NCI-H146 treated with DMSO at 0.1 percent for 48 hours (cell line): ENCODE results near the gene ENO2.
"Not testable (repeated sequence)": the region's sequence is repeated elsewhere in the genome, so short reads cannot be mapped to it uniquely, and the experiment has no call there.

Experiments used
- DNase-seq: peaks from one replicate; lab custom pipeline; 2025; ENCODE audit not compliant: unreplicated experiment; lab: John Stamatoyannopoulos, UW

The ENO2 gene

DNA sequence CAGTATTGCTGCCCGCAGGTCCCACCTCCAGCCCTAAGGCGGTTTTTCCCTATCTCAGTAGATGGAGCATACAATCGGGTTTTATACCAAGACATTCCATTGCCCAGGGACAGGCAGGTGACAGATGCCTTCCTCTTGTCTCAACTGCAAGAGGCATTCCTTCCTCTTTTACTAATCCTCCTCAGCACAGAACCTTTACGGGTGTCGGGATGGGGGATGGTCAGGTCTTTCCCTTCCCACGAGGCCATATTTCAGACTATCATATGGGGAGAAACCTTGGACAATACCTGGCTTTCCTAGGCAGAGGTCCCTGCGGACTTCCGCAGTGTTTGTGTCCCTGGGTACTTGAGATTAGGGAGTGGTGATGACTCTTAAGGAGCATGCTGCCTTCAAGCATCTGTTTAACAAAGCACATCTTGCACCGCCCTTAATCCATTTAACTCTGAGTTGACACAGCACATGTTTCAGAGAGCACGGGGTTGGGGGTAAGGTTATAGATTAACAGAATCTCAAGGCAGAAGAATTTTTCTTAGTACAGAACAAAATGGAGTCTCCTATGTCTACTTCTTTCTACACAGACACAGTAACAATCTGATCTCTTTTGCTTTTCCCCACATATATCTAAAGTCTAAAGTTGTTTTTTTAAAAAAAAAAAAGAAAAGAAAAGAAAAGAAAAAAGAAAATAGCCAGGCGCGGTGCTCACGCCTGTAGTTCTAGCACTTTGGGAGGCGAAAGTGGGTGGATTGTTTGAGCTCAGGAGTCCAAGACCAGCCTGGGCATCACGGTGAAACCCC lies 28.0 kb upstream of the ENO2 start:
- DNase-seq: not testable (repeated sequence)

DNA sequence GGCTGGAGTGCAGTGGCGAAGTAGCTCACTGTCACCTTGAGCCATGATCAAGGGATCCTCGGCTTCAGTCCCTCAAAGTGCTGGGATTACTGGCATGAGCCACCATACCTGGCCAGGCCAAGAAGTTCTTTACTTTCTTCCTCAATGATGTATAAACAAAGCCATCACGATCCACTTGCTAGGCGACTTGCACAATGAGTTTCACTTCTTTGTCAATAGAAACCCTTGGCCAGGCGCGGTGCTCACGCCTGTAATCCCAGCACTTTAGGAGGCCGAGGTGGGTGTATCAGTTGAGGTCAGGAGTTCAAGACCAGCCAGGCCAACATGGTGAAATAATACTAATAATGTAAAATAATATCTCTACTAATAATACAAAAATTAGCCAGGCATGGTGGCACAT lies 26.9 kb upstream of the ENO2 start:
- no peak for DNase-seq

DNA sequence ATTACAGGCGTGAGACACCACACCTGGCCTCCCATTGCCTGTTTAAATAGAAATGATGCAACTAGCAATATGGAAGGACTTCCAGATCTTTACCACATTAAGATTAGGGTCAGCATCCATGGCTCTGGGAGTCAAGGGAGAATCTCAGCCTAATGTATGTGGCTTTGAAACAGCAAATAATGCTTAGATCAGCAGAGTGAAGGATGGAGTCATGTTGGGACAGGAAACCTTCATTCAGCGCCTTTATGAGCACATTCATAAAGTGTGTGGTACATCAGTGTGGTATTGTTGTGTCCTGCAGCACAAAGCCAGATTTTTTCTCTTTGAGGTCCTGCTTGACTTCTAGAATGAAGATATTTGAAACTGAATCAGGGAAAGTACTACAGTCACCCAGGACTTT lies 26.0 kb upstream of the ENO2 start:
- no peak for DNase-seq

DNA sequence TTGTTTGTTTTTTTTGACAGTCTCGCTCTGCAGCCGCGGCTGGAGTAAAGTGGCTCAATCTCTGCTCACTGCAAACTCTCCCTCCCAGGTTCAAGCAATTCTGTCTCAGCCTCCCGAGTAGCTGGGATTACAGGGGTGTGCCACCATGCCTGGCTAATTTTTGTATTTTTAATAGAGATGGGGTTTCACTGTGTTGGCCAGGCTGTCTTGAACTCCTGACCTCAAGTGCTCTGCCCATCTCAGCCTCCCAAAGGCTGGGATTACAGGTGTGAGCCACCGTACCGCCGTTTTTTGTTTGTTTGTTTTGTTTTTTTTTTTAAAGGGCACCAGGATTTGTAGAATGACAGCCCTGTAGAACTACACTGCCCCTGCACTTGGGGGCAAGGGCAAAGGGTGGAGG lies 25.6 kb upstream of the ENO2 start:
- DNase-seq: not testable (repeated sequence)

DNA sequence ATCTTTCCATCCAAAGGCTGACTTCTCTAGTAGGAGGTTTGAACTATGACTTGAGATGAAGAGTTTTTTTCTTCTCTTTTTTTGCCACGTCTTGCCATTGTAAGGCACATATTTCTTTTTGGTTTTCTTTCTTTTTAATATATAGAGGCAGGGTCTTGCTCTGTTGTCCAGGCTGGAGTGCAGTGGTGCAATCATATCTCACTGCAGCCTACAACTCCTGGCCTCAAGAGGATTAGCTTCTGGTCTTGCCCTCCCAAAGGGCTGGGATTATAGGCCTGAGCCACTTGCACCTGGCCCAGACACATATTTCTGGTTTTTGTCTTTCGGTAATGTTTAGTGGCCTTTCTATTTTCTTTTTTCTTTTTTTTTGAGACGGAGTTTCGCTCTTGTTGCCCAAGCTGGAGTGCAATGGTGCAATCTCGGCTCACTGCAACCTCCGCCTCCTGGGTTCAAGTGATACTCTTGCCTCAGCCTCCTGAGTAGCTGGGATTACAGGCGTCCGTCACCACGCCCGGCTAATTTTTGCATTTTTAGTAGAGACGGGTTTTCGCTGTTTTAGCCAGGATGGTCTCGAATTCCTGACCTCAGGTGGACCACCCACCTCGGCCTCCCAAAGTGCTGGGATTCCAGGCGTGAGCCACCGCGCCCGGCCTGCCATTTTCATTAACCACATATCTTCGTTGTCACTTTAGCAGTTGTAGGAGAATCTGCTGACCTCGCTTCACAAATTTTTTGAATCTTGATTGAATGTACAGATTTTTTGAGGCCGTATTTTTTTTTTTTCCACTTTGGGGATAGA lies 24.4 kb upstream of the ENO2 start:
- DNase-seq: not testable (repeated sequence)

DNA sequence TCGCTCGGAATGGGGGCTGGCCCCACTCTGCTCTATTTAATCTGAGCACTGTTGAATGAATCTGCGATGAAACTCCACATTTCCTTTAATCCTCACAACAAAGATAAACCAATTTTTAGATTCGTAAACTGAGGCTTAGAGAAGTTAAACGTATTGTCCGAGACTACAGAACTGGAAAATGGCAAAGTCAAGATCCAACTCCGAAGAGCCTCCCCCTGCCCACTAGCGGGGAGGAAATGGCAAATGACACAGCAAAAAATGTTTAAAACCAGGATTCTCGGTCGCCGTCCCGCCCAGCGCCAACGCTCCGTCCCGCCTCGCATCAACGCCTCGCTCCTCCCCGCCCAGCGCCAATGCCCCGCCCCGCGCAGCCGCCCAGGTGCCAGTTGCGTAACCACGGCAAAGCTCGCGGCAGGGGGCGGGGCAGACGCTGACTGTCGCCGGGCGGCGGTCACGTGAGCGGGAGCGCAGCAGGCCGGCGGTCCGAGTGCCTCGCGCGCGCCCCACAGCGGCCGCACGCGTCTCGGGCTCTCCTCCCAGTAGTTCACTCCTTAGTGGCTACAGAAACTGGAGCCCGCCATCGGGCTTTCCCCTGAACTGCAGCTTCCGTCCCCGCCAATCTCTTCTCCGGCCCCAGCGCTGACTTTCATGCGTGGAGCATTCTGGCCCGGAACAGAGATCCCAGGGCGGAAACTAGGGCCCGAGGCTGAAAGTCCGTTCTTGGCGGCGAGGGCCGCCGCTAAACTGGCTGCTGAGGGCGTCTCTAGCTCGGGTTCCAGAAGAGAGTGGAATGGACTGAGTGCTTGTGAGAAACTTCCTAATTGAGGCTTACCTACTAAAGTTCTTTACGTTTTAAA lies 23.4 kb upstream of the ENO2 start:
- peak; percentile 97 for DNase-seq

DNA sequence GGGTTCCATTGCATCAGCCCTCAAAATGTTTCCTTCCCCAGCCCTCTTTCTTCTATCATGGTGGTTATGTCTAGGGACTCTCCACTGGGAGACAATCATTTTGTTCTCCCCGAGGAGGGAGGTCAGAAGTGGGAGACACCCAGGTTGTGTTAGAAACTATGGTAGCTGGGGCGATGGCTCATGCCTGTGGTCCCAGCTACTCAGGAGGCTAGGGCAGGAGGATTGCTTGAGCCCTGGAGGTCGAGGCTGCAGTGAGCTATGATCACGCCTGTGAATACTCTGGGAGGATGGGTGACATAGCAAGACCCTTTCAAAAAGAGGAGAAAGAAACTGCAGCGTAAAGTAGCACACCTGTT lies 22.8 kb upstream of the ENO2 start:
- no peak for DNase-seq

DNA sequence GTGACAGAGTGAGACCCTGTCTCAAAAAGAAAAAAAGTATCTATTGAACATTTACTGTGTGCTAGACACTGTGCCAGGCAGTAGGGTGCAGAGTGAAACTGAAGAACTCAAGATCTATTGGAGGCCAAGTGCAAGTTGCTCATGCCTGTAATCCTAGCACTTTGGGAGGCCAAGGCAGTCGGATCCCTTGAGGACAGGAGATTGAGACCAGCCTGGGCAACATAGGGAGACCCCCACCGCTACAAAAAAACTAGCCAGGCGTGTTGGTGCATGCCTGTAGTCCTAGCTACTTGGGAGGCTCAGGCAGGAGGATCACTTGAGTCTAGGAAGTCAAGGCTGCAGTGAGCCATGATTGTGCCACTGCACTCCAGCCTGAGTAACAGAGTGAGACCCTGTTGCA lies 21.7 kb upstream of the ENO2 start:
- DNase-seq: not testable (repeated sequence)

DNA sequence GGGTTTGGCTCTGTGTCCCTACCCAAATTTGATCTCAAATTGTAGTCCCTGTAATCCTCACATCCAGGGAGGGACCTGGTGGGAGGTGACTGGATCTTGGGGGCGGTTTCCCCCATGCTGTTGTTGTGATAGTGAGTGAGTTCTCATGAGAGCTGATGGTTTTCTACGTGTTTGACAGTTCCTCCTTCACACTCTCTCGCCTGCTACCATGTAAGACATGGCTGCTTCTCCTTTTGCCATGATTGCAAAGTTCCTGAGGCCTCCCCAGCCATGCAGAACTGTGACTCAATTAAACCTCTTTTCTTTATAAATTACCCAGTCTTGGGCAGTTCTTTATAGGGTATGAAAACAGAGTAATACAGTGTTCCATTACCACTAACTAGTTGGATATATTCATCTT lies 20.1 kb upstream of the ENO2 start:
- no peak for DNase-seq

DNA sequence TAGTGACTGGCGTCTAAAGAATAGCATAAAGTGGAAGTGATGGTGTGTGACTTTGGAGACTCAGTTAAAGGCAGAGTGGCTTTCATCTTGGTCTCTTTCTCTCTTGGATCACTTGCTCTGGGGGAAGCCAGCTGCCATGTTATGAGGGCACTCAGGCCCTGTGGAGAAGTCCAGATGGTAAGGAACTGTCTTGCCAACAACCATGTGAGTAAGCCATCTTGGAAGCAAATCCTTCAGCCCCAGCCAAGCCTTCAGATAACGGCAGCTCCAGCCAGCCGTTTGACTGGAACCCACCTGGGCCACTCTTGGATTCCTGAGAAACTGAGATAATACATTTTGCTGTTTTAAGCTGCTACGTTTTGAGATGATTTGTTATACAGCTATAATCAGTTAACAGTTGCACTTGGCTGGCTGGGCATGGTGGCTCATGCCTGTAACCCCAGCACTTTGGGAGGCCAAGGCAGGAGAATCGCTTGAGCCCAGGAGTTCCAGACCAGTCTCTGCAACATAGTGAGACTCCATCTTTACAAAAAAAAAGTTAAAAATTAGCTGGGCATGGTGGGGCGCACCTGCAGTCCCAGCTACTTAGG lies 17.4 kb upstream of the ENO2 start:
- DNase-seq: no peak

DNA sequence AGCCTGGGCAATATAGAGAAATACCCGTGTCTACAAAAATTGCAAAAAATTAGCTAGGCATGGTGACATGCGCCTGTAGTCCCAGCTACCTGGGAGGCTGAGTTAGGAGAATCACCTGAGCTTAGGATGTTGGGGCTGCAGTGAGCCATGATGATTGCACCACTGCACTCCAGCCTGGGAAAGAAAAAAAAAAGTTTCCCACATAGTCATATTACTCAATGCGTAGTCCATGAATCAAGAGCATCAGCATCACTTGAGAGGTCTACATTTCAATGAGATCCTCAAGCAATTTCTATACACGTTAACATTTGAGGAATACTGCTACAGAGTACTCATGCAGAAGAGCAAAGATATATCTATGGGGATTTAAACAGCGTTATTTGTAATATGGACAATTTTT lies 15.0 kb upstream of the ENO2 start:
- no peak for DNase-seq

DNA sequence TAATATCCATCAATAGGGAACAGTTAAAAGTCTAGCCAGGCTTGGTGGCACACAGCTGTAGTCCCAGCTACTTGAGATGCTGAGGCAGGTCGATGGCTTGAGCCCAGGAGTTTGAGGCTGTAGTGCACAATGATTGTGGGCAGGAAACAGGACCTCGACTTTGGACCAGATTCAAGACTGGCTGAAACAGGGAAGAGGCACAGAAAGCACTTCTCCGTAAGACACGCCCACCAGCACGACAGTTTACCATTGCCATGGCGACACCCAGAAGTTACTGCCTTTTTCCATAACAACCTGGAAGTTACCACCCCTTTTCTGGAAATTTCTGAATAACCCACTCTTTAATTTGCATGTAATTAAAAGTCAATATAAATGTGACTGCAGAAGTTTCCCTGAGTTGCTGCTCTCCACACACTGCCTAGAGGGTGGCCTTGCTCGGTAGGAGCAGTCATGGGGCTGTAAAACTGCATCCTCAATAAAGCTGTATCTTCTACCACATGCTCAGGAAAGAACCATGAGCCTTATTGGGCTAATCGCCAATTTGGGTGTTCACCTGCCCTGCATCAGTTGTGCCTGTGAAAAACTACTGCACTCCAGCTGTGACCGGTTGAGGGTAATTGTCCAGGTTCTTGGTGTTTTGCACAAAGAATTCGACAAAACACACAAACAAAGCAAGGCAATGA lies 14.4 kb upstream of the ENO2 start:
- peak; percentile 78 for DNase-seq

DNA sequence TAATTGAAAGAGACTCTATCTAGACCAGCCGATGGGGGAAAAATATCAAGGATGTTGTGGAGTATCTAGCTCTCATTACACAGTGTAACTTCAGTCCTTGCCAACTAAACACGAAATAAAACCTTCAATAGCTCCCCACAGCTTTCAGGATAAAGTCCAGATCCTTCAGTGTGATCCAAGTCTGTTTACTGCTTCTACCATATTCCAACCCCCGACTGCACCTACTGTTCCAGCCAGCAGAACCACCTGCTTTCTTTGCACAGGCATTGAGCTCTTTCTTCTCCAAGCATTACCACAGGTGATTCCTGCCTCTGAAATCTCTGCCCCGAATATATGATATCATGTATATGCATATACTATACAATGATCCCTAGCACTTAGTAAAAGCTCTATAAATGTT lies 11.9 kb upstream of the ENO2 start:
- no peak for DNase-seq

DNA sequence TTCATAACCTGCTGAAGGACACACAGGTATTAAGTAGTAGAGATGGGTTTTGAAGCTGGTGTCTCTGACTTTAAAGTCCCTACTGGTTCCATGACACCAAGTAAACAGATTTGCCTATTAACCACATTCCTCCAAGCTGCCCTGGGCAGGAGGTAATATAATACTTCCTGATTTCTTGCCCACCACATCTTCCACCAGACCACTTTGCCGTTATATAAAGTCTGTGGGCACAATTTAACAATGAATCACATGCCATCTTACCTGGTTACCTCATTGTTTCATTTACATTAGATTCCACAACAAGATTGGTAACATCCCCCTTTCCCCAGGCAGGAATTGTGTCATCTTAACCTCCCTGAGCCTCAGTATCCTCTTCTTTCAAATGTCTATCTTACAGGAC lies 10.7 kb upstream of the ENO2 start:
- no peak for DNase-seq

DNA sequence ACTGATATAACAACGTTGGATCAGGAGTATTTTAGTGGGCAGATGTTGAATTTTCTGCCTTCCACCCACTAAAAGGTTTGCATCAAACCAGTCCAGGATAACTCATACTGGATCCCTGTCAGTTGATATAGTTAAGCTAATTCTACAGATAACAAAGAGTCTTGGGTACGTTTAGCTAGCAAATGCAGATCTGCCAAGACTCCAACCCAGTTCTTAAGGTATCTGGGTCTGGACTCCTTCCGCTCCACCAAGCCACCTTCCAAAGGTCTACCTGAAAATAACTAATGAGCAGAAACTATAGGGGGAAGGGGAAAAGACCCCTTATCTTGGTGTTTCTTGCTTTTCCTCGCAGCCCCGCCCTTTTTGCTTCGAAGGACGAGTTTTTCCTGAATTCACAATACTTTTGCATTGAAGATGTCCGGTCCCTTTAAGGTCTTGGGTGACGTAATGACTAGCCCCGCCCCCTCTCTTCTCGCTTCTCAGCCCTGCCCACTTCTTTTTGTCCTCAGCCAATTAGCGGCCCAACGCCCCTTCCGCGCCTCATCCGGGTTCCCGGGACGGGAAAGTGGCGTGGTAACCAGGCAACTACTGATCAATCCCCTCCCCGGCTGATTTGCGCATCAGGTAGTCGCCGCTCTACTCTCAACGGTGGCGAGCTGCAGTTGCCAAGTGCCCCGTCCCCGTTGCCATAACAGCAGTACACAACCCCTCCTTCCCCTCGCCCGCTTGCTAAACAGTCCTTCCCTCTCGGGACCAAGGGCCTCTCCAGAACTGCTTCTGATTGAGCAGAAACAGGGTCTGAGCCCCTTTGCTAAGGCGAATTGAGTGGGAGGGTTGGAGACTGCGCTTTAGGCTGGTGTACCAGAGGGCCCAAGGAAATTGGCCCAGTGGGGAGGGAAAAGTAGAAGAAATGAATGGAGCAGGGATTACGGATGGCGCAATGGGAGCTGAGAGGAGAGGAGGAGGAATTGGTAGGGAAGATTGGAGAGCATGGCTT lies 9.8 kb upstream of the ENO2 start, which contains the start of gene LRRC23:
Gene LRRC23 (plus strand): TSS at position 543 of the 997 bp plus-strand sequence. CDS start 812 bp downstream, outside the sequence.
- DNase-seq: peak; percentile 100

DNA sequence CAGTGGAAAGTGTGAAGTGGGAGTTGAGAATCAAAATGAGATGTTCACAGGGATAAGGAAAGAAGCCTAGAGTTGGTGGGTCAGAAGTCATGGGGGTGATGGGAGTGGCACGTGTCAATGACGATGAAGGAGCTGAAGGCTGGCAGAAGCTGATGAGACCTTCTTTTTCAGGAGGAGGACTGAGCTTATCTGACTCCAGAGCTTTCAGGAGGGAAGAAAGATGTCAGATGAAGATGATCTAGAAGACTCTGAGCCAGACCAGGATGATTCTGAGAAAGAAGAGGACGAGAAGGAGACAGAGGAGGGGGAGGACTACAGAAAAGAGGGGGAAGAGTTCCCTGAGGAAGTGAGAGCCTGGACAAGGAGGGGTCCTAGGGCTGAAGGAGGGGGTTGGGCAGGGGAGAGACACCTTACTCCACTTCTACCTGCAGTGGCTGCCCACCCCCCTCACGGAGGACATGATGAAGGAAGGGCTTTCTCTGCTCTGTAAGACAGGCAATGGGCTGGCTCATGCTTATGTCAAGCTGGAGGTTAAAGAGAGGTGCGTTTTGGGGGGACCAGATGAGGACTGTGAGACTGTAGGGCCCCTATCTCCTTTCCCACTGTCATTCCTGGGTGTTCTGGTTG lies 8.9 kb upstream of the ENO2 start:
- no peak for DNase-seq

DNA sequence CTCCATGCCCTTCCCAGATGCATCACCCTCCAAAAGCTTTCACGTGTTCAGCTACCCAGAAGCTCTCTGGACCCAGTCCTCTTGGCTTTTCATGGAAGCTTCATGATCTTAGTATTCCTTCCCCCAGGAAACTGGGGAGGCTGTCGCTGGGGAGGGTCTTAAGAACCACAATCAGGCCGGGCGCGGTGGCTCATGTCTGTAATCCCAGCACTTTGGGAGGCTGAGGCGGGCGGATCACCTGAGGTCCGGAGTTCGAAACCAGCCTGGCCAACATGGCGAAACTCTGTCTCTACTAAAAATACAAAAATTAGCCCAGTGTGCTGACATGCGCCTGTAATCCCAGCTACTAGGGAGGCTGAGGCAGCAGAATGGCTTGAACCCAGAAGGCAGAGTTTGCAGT lies 6.2 kb upstream of the ENO2 start:
- DNase-seq: not testable (repeated sequence)

DNA sequence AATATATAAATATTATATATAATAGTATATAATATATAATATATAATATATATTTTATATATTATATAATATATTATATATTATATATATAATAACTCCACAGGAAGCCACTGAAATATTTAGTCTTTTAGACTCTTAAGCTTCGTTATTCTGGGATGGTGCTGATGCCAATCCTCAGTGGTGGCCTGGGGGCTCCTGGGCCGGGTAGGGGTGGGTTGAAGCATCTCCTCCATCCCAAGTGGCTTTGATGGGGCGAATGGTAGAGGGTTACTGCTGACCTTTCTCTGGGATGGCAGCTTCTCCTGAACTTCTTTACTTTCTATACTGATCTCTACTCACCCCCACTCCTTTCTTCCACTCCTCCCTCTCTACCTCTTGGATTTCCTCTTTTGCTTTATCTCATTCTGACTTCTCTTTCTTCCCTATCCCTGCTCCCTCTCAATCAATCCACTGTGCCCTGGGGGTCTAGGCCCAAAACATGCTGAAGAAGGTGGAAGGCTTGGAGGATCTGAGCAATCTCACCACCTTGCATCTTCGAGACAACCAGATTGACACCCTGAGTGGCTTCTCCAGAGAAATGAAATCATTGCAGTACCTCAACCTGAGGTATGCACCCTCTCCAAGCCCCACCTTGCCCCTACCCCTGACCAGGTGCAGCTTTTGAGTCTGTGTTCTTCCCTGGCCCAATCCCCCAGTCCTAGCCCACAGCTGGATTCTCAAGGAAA lies 4.8 kb upstream of the ENO2 start:
- no peak for DNase-seq
